Subcutaneous adipose tissue (tissue), 4 donors: ENCODE results near the gene PARP16. TPM values are rescaled to one million over a fixed set of nuclear protein-coding genes. Genes with fewer than 3 reads are reported as not detected.
A peak's percentile ranks its signal among the peaks of the same experiment; 100 is the strongest.

ENCODE experiments used
- CTCF ChIP-seq: fragments of 450-650 bp; IDR thresholded peaks from one replicate; pipeline ENCODE4 v1.5.1; 2016; ENCODE audit warnings: low read depth, mild to moderate bottlenecking, control low read depth, antibody characterized with exemption, moderate library complexity
- small RNA-seq: library from RNA; depleted of rRNA; stranded (forward); fragments of <200 nt; gene quantifications from one replicate; pipeline ENCODE3, GENCODE V24; 2016
- total RNA-seq, 4 donors: library from RNA; depleted of rRNA; stranded (reverse); fragments of >200 nt; gene quantifications; one replicate each; pipeline ENCODE4 v1.1.0, GENCODE V29; 2016

The PARP16 gene
- total RNA-seq, 4 donors from 2014 or later, result 8.1 to 13.4 (median 11.0) TPM

DNA sequence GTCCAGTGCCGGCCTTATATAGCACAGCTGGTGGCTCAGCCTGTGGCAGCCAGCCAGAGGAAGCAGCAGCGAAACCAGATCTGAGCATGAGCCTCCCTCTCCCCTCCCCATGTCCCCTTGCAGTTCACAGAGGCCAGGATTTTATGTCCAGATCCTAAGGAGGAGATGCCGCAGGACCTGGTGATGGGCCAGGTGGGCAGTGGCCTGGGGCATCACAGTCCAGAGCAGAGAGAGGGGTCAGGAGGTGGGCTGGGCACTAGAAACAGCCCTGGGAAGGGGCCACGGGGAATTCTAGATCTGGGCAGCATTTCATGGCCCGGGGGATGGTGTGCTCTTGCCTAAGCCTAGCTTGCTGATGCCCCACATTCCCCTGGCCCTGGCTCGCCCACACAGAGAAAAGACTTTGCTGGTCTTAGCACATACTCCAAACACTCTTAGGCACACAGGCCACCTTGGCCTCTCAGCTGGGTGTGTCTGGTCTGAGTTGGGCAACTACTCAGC lies 75.2 kb downstream of the PARP16 start:
- TF ChIP-seq CTCF, result no peak

- no peak for TF ChIP-seq CTCF
Measured at GRCh38 chr15:65210770-65211481, 75.8 kb downstream of the PARP16 start, which contains the start of gene CILP. CILP (minus strand) TSS chr15:65211473; CDS start chr15:65209755, 1,718 bp downstream.

- no peak for TF ChIP-seq CTCF
Measured at GRCh38 chr15:65209701-65210643, 76.7 kb downstream of the PARP16 start.

- TF ChIP-seq CTCF, result no peak
Measured at GRCh38 chr15:65208647-65209046, 78.0 kb downstream of the PARP16 start.

Small RNA genes within 50 kb of the gene (small RNA-seq; reads per million reads assigned to genes)
- gene AC068213.1 (not detected), gene RNU5A-1 (7,956 reads per million, percentile 100 among the genes with 10 or more reads in this experiment), gene RNU5B-1 (1,178 reads per million, percentile 99 among the genes with 10 or more reads in this experiment), gene RNU6-686P (not detected), gene SNORA24B (not detected)

Other genes starting within 250 kb of the PARP16 start
- not detected for gene SLC51B, start 241.5 kb downstream of the PARP16 start, total RNA-seq
- gene RASL12, start 218.9 kb downstream of the PARP16 start, total RNA-seq, result 10 to 100 TPM in 1 of 4 donors, 1 to 10 TPM in 3; 2.6 to 13.6 (median 7.7) TPM
- gene KBTBD13, start 210.1 kb downstream of the PARP16 start, total RNA-seq, result not detected
- 1 to 10 TPM; 1.3 to 5.7 (median 3.1) TPM for gene UBAP1L, start 171.7 kb downstream of the PARP16 start, total RNA-seq
- 10 to 100 TPM; 11.9 to 21.1 (median 17.9) TPM for gene PDCD7, start 153.1 kb downstream of the PARP16 start, total RNA-seq
- 10 to 100 TPM; 49.6 to 79.5 (median 71.9) TPM for gene CLPX, start 101.5 kb downstream of the PARP16 start, total RNA-seq
- 100 to 1,000 TPM in 2 of 4 donors, 10 to 100 TPM in 2; 46.5 to 223 (median 111) TPM for gene CILP, start 75.4 kb downstream of the PARP16 start, total RNA-seq
- gene RNU5A-1, start 9.2 kb upstream of the PARP16 start, total RNA-seq, result not detected
- gene RNU5B-1, start 17.8 kb upstream of the PARP16 start, total RNA-seq, result not detected
- not detected for gene IGDCC3, start 91.1 kb upstream of the PARP16 start, total RNA-seq
- 1 to 10 TPM in 1 of 4 donors, under 1 TPM in 2, not detected in 1; 0.34 to 1.3 (median 0.66) TPM for gene IGDCC4, start 136.1 kb upstream of the PARP16 start, total RNA-seq
- gene DPP8, start 230.8 kb upstream of the PARP16 start, total RNA-seq, result 10 to 100 TPM; 33.1 to 52.5 (median 40.5) TPM
- 10 to 100 TPM; 21.8 to 39.6 (median 31.5) TPM for gene HACD3, start 243.6 kb upstream of the PARP16 start, total RNA-seq